GM21423 (cell line): Measurements from ENCODE around the gene CEP104.

Source experiments
- ATAC-seq: cut with Tn5 transposase; IDR thresholded peaks from one replicate; pipeline ENCODE4 v1.9.1; 2021; ENCODE audit warnings: mild to moderate bottlenecking, moderate library complexity; ENCODE audit not compliant: unreplicated experiment

Gene CEP104

GRCh38 chr1:3767328-3767925, 89.6 kb downstream of the CEP104 start:
- no peak for ATAC-seq

DNA sequence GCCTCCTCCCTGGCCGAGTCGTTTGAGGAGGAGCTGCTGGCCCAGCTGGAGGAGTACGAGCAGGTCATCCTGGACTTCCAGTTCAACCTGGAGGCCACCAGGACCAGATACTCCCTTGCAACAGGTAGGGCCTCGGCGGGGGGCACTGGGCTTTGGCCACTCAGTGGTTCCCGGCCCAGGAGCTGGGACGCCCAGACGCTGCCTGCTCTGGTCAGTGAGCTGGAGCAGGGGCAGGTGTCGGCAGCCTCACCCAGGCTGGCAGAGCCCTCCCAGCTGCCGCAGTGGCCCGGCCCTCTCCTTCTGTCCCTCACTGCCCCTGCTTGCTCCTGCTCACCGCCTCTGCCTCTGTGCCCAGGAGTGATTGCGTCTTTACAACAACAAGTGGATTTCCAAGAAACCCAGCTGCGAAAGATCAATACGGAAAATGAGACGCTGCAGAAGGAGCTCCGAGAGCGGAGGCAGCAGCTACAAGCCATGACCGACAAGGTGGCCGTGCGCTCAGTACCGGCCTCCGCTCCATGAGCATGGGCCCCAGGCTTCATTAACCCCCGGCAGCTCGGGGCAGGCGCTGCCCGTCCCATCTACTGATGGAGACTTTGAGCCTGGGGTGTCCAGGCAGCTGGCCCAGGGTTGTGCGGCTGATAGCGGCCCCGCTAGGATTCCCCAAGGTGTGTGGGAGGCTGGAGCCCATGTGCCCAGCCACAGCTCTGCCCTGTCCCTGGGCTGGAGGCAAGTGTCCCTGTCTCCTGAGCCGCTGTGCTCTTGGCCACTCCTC, 93.5 kb downstream of the CEP104 start:
- ATAC-seq: no peak

DNA sequence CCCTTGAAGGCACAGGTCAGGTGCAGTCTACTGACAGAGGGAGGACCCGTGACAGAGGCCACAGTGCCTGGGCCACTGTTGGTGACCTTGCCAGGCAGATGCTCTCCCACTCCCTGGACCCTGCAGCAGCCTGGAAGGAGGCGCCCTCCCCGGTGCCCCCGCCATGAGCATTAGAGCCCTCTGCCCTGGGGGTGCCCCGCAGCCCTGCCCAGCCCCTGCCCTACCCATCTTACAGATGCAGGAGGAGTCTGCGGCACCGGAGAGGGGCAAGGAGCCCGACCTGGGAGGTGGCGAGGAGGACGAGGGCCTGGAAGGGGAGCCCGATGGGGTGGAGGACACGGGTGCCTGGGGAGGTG, 94.2 kb downstream of the CEP104 start:
- no peak for ATAC-seq

- ATAC-seq: no peak
Measured at GRCh38 chr1:3762151-3762872, 94.7 kb downstream of the CEP104 start.
